GM18526 (cell line): Measurements from ENCODE around the gene PLEKHA7.

Source experiments
- POLR2A ChIP-seq: IDR thresholded peaks from 3 replicates; pipeline ENCODE4 v1.6.1; 2011; ENCODE audit not compliant: insufficient read length; ENCODE audit errors: extremely low read depth

Gene PLEKHA7

GRCh38 chr11:16807306-16807705, 206.9 kb downstream of the PLEKHA7 start:
- TF ChIP-seq POLR2A = no peak

GRCh38 chr11:16806791-16807190, 207.4 kb downstream of the PLEKHA7 start:
- no peak for TF ChIP-seq POLR2A

- TF ChIP-seq POLR2A = no peak
Measured at GRCh38 chr11:16805938-16806337, 208.3 kb downstream of the PLEKHA7 start.

GRCh38 chr11:16804104-16804947, 209.9 kb downstream of the PLEKHA7 start:
- no peak for TF ChIP-seq POLR2A

- TF ChIP-seq POLR2A = no peak
Measured at GRCh38 chr11:16801288-16801980, 212.8 kb downstream of the PLEKHA7 start.

GRCh38 chr11:16800382-16800781, 213.8 kb downstream of the PLEKHA7 start:
- no peak for TF ChIP-seq POLR2A

GRCh38 chr11:16799890-16800289, 214.3 kb downstream of the PLEKHA7 start:
- TF ChIP-seq POLR2A = no peak

GRCh38 chr11:16799221-16799620, 215.0 kb downstream of the PLEKHA7 start:
- no peak for TF ChIP-seq POLR2A

- no peak for TF ChIP-seq POLR2A
Measured at GRCh38 chr11:16797776-16798175, 216.4 kb downstream of the PLEKHA7 start.

- TF ChIP-seq POLR2A = no peak
Measured at GRCh38 chr11:16796311-16796710, 217.9 kb downstream of the PLEKHA7 start.

GRCh38 chr11:16795146-16795545, 219.1 kb downstream of the PLEKHA7 start:
- TF ChIP-seq POLR2A = no peak

GRCh38 chr11:16794047-16794818, 220.0 kb downstream of the PLEKHA7 start:
- TF ChIP-seq POLR2A = no peak

- TF ChIP-seq POLR2A = no peak
Measured at GRCh38 chr11:16793511-16793910, 220.7 kb downstream of the PLEKHA7 start.

GRCh38 chr11:16793009-16793408, 221.2 kb downstream of the PLEKHA7 start:
- TF ChIP-seq POLR2A = no peak

GRCh38 chr11:16792426-16792825, 221.8 kb downstream of the PLEKHA7 start:
- TF ChIP-seq POLR2A = no peak
